T-helper 1 cell treated with Interleukin-12 subunit alpha and Interleukin-12 subunit beta and Interleukin-4 antibody, amounts not matched to agents 30 ng/mL and 1 ng/mL, for 36 hours (primary cell): Measurements from ENCODE around the gene ZNF285. TPM values are rescaled to one million over a fixed set of nuclear protein-coding genes. Genes with fewer than 3 reads are reported as not detected.

Source experiments
- total RNA-seq: library from RNA; stranded (reverse); gene quantifications from 2 replicates; pipeline ENCODE4 v1.2.3, GENCODE V29; 2022

ZNF285 gene
- total RNA-seq, 1 donor from 2014 or later: not detected

Other genes with a start within 250 kb of the ZNF285 start
- gene ZNF226, start 236.5 kb downstream of the ZNF285 start, total RNA-seq: 20.0 and 20.6 TPM in 2 replicates
- gene ZNF227, start 189.1 kb downstream of the ZNF285 start, total RNA-seq: 30.3 and 30.4 TPM in 2 replicates
- gene ZNF233, start 141.7 kb downstream of the ZNF285 start, total RNA-seq: 0.37 and 0.59 TPM in 2 replicates
- gene ZNF235, start 96.6 kb downstream of the ZNF285 start, total RNA-seq: 5.8 and 6.5 TPM in 2 replicates
- not detected in 2 replicates for gene ZNF112, start 44.9 kb downstream of the ZNF285 start, total RNA-seq
- 0.05 and 0.44 TPM in 2 replicates for gene ZNF229, start 46.9 kb upstream of the ZNF285 start, total RNA-seq
- gene ZNF180, start 98.9 kb upstream of the ZNF285 start, total RNA-seq: 9.9 and 11.3 TPM in 2 replicates
- gene CEACAM20, start 128.1 kb upstream of the ZNF285 start, total RNA-seq: not detected in 2 replicates
- gene IGSF23, start 212.0 kb upstream of the ZNF285 start, total RNA-seq: not detected in 2 replicates
- 5.3 and 5.7 TPM in 2 replicates for gene PVR, start 242.3 kb upstream of the ZNF285 start, total RNA-seq